H1 (cell line): ENCODE data around the gene CEMP1. TPM values are rescaled to one million over a fixed set of nuclear protein-coding genes. Genes with fewer than 3 reads are reported as not detected.

Experiments
- CTCF ChIA-PET: fragments of 300-600 bp; sonication (Branson Sonifier 250); formaldehyde crosslinking; loops from one replicate; lab custom pipeline; 2021; ENCODE audit not compliant: partially characterized antibody; lab: Charles Lee
- POLR2A ChIA-PET: fragments of 300-600 bp; sonication (Branson Sonifier 250); formaldehyde crosslinking; loops from one replicate; lab custom pipeline; 2021; ENCODE audit warnings: inconsistent platforms; ENCODE audit not compliant: partially characterized antibody; lab: Charles Lee
- DNase-seq, 2 experiments: peaks; one replicate each; pipeline versions ENCODE4 v3.0.0 to v3.0.0-alpha.2; 2010 to 2022; ENCODE audit warnings: low spot score in 2 of 2, low read depth in 1 of 2, mixed read lengths in 1 of 2
- FAIRE-seq: peaks from 2 replicates; lab custom pipeline; 2011; peaks lifted over from hg19 to GRCh38; lab: Jason Lieb, UNC
- H2AFZ ChIP-seq: 2 replicates; pipeline ENCODE4 v1.8.1; 2012; ENCODE audit warnings: low read length, inconsistent platforms
- H2AK5ac ChIP-seq: 2 replicates; pipeline ENCODE4 v1.6.1; 2013; ENCODE audit warnings: low read depth, low read length
- H2BK120ac ChIP-seq: replicated peaks from 2 replicates; pipeline ENCODE3; 2013; ENCODE audit warnings: low read depth, low read length, inconsistent platforms
- H2BK12ac ChIP-seq: 2 replicates; pipeline ENCODE4 v1.6.1; 2013; ENCODE audit warnings: low read depth, low read length
- H2BK15ac ChIP-seq: 2 replicates; pipeline ENCODE4 v1.6.1; 2013; ENCODE audit warnings: low read length
- H2BK20ac ChIP-seq: 2 replicates; pipeline ENCODE4 v1.6.1; 2013; ENCODE audit warnings: low read length
- H2BK5ac ChIP-seq: 2 replicates; pipeline ENCODE4 v1.6.1; 2013; ENCODE audit warnings: low read depth, low read length
- H3K14ac ChIP-seq: 2 replicates; pipeline ENCODE4 v1.6.1; 2013; ENCODE audit warnings: inconsistent platforms; ENCODE audit not compliant: insufficient read length
- H3K18ac ChIP-seq: 2 replicates; pipeline ENCODE4 v1.6.1; 2013; ENCODE audit warnings: low read length; ENCODE audit errors: extremely low read depth
- H3K23ac ChIP-seq: 2 replicates; pipeline ENCODE4 v1.6.1; 2013; ENCODE audit warnings: inconsistent platforms; ENCODE audit not compliant: insufficient read length
- H3K23me2 ChIP-seq: 2 replicates; pipeline ENCODE4 v1.6.1; 2013; ENCODE audit warnings: low read depth, low read length
- H3K27ac ChIP-seq: 2 replicates; pipeline ENCODE4 v1.6.1; 2011; ENCODE audit warnings: low read depth, low read length, inconsistent platforms
- H3K27me3 ChIP-seq, 4 experiments: replicated peaks in 1 of 4; 1 replicate in 1 of 4; 2 replicates in 3 of 4; pipeline versions ENCODE4 v1.6.1 to v1.8.1; 2011 to 2013; ENCODE audit warnings: low read length in 3 of 4, mild to moderate bottlenecking in 3 of 4, inconsistent platforms in 2 of 4, mixed read lengths in 2 of 4, moderate library complexity in 1 of 4; ENCODE audit not compliant: control insufficient read depth in 3 of 4, insufficient read depth in 3 of 4; ENCODE audit errors: extremely low read depth in 1 of 4
- H3K36me3 ChIP-seq, 4 experiments: 2 replicates each; pipeline versions ENCODE4 v1.6.1 to v1.8.1; 2011 to 2013; ENCODE audit warnings: mild to moderate bottlenecking in 4 of 4, low read length in 3 of 4, moderate library complexity in 2 of 4, control low read depth in 1 of 4, inconsistent platforms in 1 of 4; ENCODE audit not compliant: insufficient read depth in 4 of 4, control insufficient read depth in 2 of 4
- H3K4ac ChIP-seq: replicated peaks from 2 replicates; pipeline ENCODE3; 2013; ENCODE audit warnings: low read length, low read depth, mixed read lengths, inconsistent platforms; ENCODE audit not compliant: insufficient read length
- H3K4me1 ChIP-seq, 4 experiments: replicated peaks in 1 of 4; 1 replicate in 1 of 4; 2 replicates in 3 of 4; pipeline versions ENCODE4 v1.6.1 to v1.8.1; 2011 to 2013; ENCODE audit warnings: low read length in 3 of 4, inconsistent platforms in 2 of 4, mixed read lengths in 1 of 4; ENCODE audit not compliant: insufficient read depth in 4 of 4, control insufficient read depth in 3 of 4
- H3K4me2 ChIP-seq, 2 experiments: 2 replicates each; pipeline versions ENCODE4 v1.6.1 to v1.8.1; 2011 to 2013; ENCODE audit warnings: low read depth in 2 of 2, low read length in 2 of 2, control low read depth in 1 of 2, inconsistent platforms in 1 of 2, mild to moderate bottlenecking in 1 of 2; ENCODE audit not compliant: insufficient read depth in 1 of 2
- H3K4me3 ChIP-seq, 4 experiments: fragments of 200-600, 300-600 bp in 1 of 4; sonication (generic), shearing (Covaris generic), sonication (Bioruptor Twin) in 1 of 4; 2 replicates each; pipeline versions ENCODE4 v1.5.1 to v1.8.1; 2011 to 2016; ENCODE audit warnings: low read length in 4 of 4, low read depth in 3 of 4, control low read depth in 2 of 4, inconsistent platforms in 2 of 4, mild to moderate bottlenecking in 2 of 4, mixed read lengths in 1 of 4, moderate library complexity in 1 of 4; ENCODE audit not compliant: insufficient read depth in 2 of 4; ENCODE audit errors: extremely low read depth in 1 of 4
- H3K56ac ChIP-seq: replicated peaks from 2 replicates; pipeline ENCODE3; 2013; ENCODE audit warnings: low read depth, mild to moderate bottlenecking, mixed read lengths, low read length, inconsistent platforms; ENCODE audit not compliant: insufficient read length
- H3K79me1 ChIP-seq: 2 replicates; pipeline ENCODE4 v1.6.1; 2013; ENCODE audit warnings: low read depth, low read length, control low read depth
- H3K79me2 ChIP-seq, 2 experiments: 2 replicates each; pipeline versions ENCODE4 v1.6.1 to v1.8.1; 2012 to 2013; ENCODE audit warnings: low read length in 2 of 2, mild to moderate bottlenecking in 2 of 2, inconsistent platforms in 1 of 2; ENCODE audit not compliant: insufficient read depth in 2 of 2, control insufficient read depth in 1 of 2
- H3K9ac ChIP-seq, 4 experiments: replicated peaks in 1 of 4; 1 replicate in 1 of 4; 2 replicates in 3 of 4; pipeline versions ENCODE4 v1.6.1 to v1.8.1; 2011 to 2013; ENCODE audit warnings: low read depth in 3 of 4, low read length in 3 of 4, control low read depth in 2 of 4, mild to moderate bottlenecking in 2 of 4, moderate library complexity in 2 of 4, inconsistent platforms in 1 of 4; ENCODE audit errors: extremely low read depth in 1 of 4
- H3K9me3 ChIP-seq, 2 experiments: 2 replicates each; pipeline versions ENCODE4 v1.6.1 to v1.8.1; 2012 to 2013; ENCODE audit warnings: mild to moderate bottlenecking in 2 of 2, moderate library complexity in 2 of 2, control low read depth in 1 of 2, inconsistent platforms in 1 of 2, low read depth in 1 of 2, low read length in 1 of 2, mixed read lengths in 1 of 2; ENCODE audit not compliant: insufficient read depth in 2 of 2
- H4K20me1 ChIP-seq, 2 experiments: replicated peaks in 1 of 2; 2 replicates each; pipeline versions ENCODE3 to v1.8.1; 2011 to 2013; ENCODE audit warnings: inconsistent platforms in 2 of 2, low read length in 2 of 2, mild to moderate bottlenecking in 1 of 2; ENCODE audit not compliant: insufficient read depth in 2 of 2, control insufficient read depth in 1 of 2
- H4K5ac ChIP-seq: 2 replicates; pipeline ENCODE4 v1.6.1; 2013; ENCODE audit warnings: low read length, low read depth, mixed read lengths, inconsistent platforms; ENCODE audit not compliant: insufficient read length
- H4K8ac ChIP-seq: 2 replicates; pipeline ENCODE4 v1.8.0; 2013; ENCODE audit warnings: mild to moderate bottlenecking, moderate library complexity, low read length, inconsistent platforms; ENCODE audit not compliant: insufficient read depth; ENCODE audit errors: extremely low read depth
- H4K91ac ChIP-seq: replicated peaks from 2 replicates; pipeline ENCODE3; 2013; ENCODE audit warnings: low read length, mixed read lengths, inconsistent platforms; ENCODE audit not compliant: insufficient read length
- ATF3 ChIP-seq: IDR thresholded peaks from 2 replicates; pipeline ENCODE4 v1.6.1; 2011; ENCODE audit warnings: low read depth, mild to moderate bottlenecking, low read length; ENCODE audit not compliant: insufficient read depth
- CBX5 ChIP-seq: fragments of 300-800, 300-1000 bp; sonication (generic); IDR thresholded peaks from 2 replicates; pipeline ENCODE4 v1.7.1; 2016; ENCODE audit warnings: antibody characterized with exemption, low read length, low read depth
- EZH2 ChIP-seq: fragments of 200-600 bp; sonication (generic); IDR thresholded peaks from 2 replicates; pipeline ENCODE4 v1.7.1; 2012; ENCODE audit warnings: low read depth, mild to moderate bottlenecking, moderate library complexity, low read length, inconsistent platforms; ENCODE audit not compliant: severe bottlenecking
- FOSL1 ChIP-seq: IDR thresholded peaks from 2 replicates; pipeline ENCODE4 v1.6.1; 2011; ENCODE audit warnings: mild to moderate bottlenecking, low read depth, low read length, moderate library complexity; ENCODE audit not compliant: insufficient read depth
- HDAC6 ChIP-seq: IDR thresholded peaks from one replicate; pipeline ENCODE4 v1.7.1; 2012; ENCODE audit warnings: low read depth, mild to moderate bottlenecking, inconsistent platforms, low read length, moderate library complexity
- MAX ChIP-seq: IDR thresholded peaks from 2 replicates; pipeline ENCODE4 v1.6.1; 2012; ENCODE audit warnings: inconsistent platforms
- RNF2 ChIP-seq: fragments of 200-900, 300-1000 bp; sonication (generic); IDR thresholded peaks from 2 replicates; pipeline ENCODE4 v1.7.1; 2016; ENCODE audit warnings: borderline replicate concordance, low read depth, mild to moderate bottlenecking, antibody characterized with exemption, low read length; ENCODE audit not compliant: poor library complexity, severe bottlenecking; ENCODE audit errors: missing control alignments
- TAF7 ChIP-seq: optimal IDR thresholded peaks from 2 replicates; pipeline ENCODE3; 2011; ENCODE audit warnings: low read depth, mild to moderate bottlenecking, inconsistent platforms, low read length, moderate library complexity, borderline replicate concordance
- TBP ChIP-seq: IDR thresholded peaks from 2 replicates; pipeline ENCODE4 v1.6.1; 2011; ENCODE audit warnings: low read depth, low read length, improper control_type of control experiment
- WGBS, 2 experiments: shearing (Covaris generic) in 1 of 2; methylation state at CpG; one replicate each; pipeline versions ENCODE4 v1.1.6 to v1.1.7; 2013 to 2015; ENCODE audit warnings: low lambda C conversion rate in 2 of 2, mixed read lengths in 2 of 2, inconsistent platforms in 1 of 2, low coverage in 1 of 2, missing lambda C conversion rate in 1 of 2; ENCODE audit not compliant: insufficient replicate concordance in 2 of 2, insufficient coverage in 1 of 2, insufficient read length in 1 of 2; ENCODE audit errors: extremely low coverage in 1 of 2, missing lambda C conversion rate in 1 of 2; 5-methylcytosine and 5-hydroxymethylcytosine counted together
- polyA plus RNA-seq, 7 experiments: library from polyadenylated mRNA; depleted of rRNA in 3 of 7; stranded (reverse) in 5 of 7; unstranded in 2 of 7; fragments of >200 nt in 5 of 7; fragments of 200-250 nt in 2 of 7; gene quantifications; 1 replicate in 5 of 7; 2 replicates in 1 of 7; 4 replicates in 1 of 7; pipeline versions ENCODE4 v1.2.1 to v1.2.3, GENCODE V29; 2011 to 2013; ENCODE audit warnings: missing spikeins in 2 of 7, mixed read lengths in 2 of 7
- total RNA-seq: library from RNA; stranded (reverse); fragmentation: NEBNext Ultra II Directional; extraction: Animal tissue kit (Norgen Biotek cat#: 25700); gene quantifications from 2 replicates; pipeline ENCODE4 v1.2.1, GENCODE V29; 2021

The CEMP1 gene
- total and polyA plus RNA-seq, 2 of the 8 experiments (the other 6 are each of a cell fraction or from before 2014, with no cell fraction given): not detected

GRCh38 chr16:2511996-2512734 lies 19.0 kb downstream of the CEMP1 start:
- DNase-seq: no peak
- no peak overlapping the region for H3K27ac ChIP-seq
- H3K56ac ChIP-seq: no peak overlapping the region
- peak overlapping the region in 1 of 2 experiments; percentile 71; a peak in 2 of 4 replicates for H3K4me2 ChIP-seq
- H3K27me3 ChIP-seq: peaks cover 0 to 3% (median 0%) of the 10 kb centered on the region in 4 experiments; a peak in 2 of 7 replicates
- H4K20me1 ChIP-seq: peaks cover 16 to 24% of the 10 kb centered on the region in 2 experiments
- peaks cover 26 to 32% of the 10 kb centered on the region in 2 experiments for H3K79me2 ChIP-seq
- 0 out of 2 replicates have a peak overlapping the region, but pooled peaks have one; percentile 43 for H2BK20ac ChIP-seq
- POLR2A ChIA-PET: interaction anchor here (0.8 to 5.6 kb wide), 11 partner anchors 8 to 91 kb away, joined by 3 to 44 read pairs (median 4); partner anchors contain the start of genes AMDHD2, CEMP1 and TBC1D24
- peaks cover 12% of the 10 kb centered on the region for H3K79me1 ChIP-seq
- no peak overlapping the region for H4K8ac ChIP-seq
- peak overlapping the region; percentile 38 for H4K91ac ChIP-seq
- 89% methylated on average over 17 of the region's 17 CpGs; no CpG with 5 or more reads in 1 of the 2 experiments for WGBS, 2 experiments
- no peak overlapping the region for H3K14ac ChIP-seq
- peaks cover 4 to 37% (median 22%) of the 10 kb centered on the region in 4 experiments for H3K4me1 ChIP-seq
- peak overlapping the region; percentile 63; the same call in 1 of the 2 replicates for H2BK5ac ChIP-seq
- peak overlapping the region; percentile 92; the same call in 1 of the 2 replicates for H2BK15ac ChIP-seq
- peaks cover 8% of the 10 kb centered on the region; the same call in 1 of the 2 replicates for H3K23me2 ChIP-seq
- H3K4ac ChIP-seq: no peak overlapping the region
- H3K36me3 ChIP-seq: no peaks in the 10 kb centered on the region
- H3K4me3 ChIP-seq: peak overlapping the region in 1 of 4 experiments; percentile 99; a peak in 2 of 8 replicates
- no peaks in the 10 kb centered on the region for H3K9me3 ChIP-seq
- peak overlapping the region; percentile 95; the same call in 1 of the 2 replicates for H2AK5ac ChIP-seq
- H2AFZ ChIP-seq: no peak overlapping the region
- H2BK12ac ChIP-seq: peak overlapping the region; percentile 96; the same call in 1 of the 2 replicates
- CTCF ChIA-PET: interaction anchor here (0.7 to 3.7 kb wide), 6 partner anchors 9 to 318 kb away, joined by 3 to 24 read pairs (median 4); no protein-coding TSS in a partner anchor
- H3K23ac ChIP-seq: no peak overlapping the region
- H3K18ac ChIP-seq: peak overlapping the region; percentile 48
- FAIRE-seq: no peak
- H4K5ac ChIP-seq: no peak overlapping the region
- no peak overlapping the region for H2BK120ac ChIP-seq
- H3K9ac ChIP-seq: peak overlapping the region in 1 of 4 experiments; percentile 5; a peak in 1 of 7 replicates
- TF ChIP-seq CBX5: no peak
- no peak for TF ChIP-seq EZH2
- no peak for TF ChIP-seq FOSL1
- no peak for TF ChIP-seq TBP
- TF ChIP-seq RNF2: no peak
- no peak for TF ChIP-seq ATF3
- TF ChIP-seq HDAC6: no peak
- TF ChIP-seq MAX: no peak
- TF ChIP-seq TAF7: no peak
